Heart left ventricle (tissue), 16 donors: ENCODE data around the gene TSHZ1. TPM values are rescaled to one million over a fixed set of nuclear protein-coding genes. Genes with fewer than 3 reads are reported as not detected.

Experiments
- ATAC-seq, 4 donors: fragments of 200-7000 bp; cut with Tn5 transposase; one replicate each; pipeline ENCODE4 v1.9.1; 2020 to 2022; ENCODE audit warnings: moderate library complexity in 4 of 4, mild to moderate bottlenecking in 3 of 4, moderate number of reproducible peaks in 1 of 4
- DNase-seq, 5 donors: peaks; one replicate each; pipeline ENCODE4 v3.0.0-alpha.2; 2020
- H3K27ac ChIP-seq, 12 donors: fragments of 200-600 bp; sonication (generic) in 4 of 12; one replicate each; pipeline versions ENCODE4 v1.5.0 to v1.8.0; 2016 to 2022; ENCODE audit warnings: mild to moderate bottlenecking in 2 of 12
- H3K27me3 ChIP-seq, 9 donors: fragments of 200-600 bp; sonication (generic) in 2 of 9; one replicate each; pipeline versions ENCODE4 v1.5.1 to v1.8.0; 2016 to 2022; ENCODE audit warnings: mild to moderate bottlenecking in 3 of 9
- H3K36me3 ChIP-seq, 9 donors: fragments of 200-600 bp; sonication (generic) in 2 of 9; one replicate each; pipeline versions ENCODE4 v1.5.0 to v1.8.0; 2018 to 2022; ENCODE audit warnings: mild to moderate bottlenecking in 2 of 9
- H3K4me1 ChIP-seq, 12 donors: fragments of 200-600 bp; sonication (generic) in 4 of 12; one replicate each; pipeline versions ENCODE4 v1.5.0 to v1.8.0; 2016 to 2022; ENCODE audit warnings: mild to moderate bottlenecking in 3 of 12
- H3K4me3 ChIP-seq, 12 donors: fragments of 200-600 bp; sonication (generic) in 4 of 12; one replicate each; pipeline versions ENCODE4 v1.5.0 to v1.8.0; 2017 to 2022; ENCODE audit warnings: mild to moderate bottlenecking in 9 of 12, moderate library complexity in 4 of 12
- H3K9me3 ChIP-seq, 12 donors: fragments of 200-600 bp; sonication (generic) in 4 of 12; one replicate each; pipeline versions ENCODE4 v1.5.0 to v1.8.0; 2016 to 2022; ENCODE audit warnings: mild to moderate bottlenecking in 1 of 12
- CTCF ChIP-seq, 12 donors: fragments of 200-600 bp; sonication (generic) in 4 of 12; IDR thresholded peaks; one replicate each; pipeline versions ENCODE4 v1.5.0 to v1.8.0; 2018 to 2022; ENCODE audit warnings: antibody characterized with exemption in 12 of 12, mild to moderate bottlenecking in 5 of 12
- POLR2A ChIP-seq, 2 donors: fragments of 450-650 bp; IDR thresholded peaks; one replicate each; pipeline ENCODE4 v1.6.1; 2017; ENCODE audit warnings: antibody characterized with exemption in 2 of 2, mild to moderate bottlenecking in 2 of 2, moderate library complexity in 2 of 2
- WGBS, 4 donors: extraction: QIAGEN DNeasy Blood & Tissue Kit in 2 of 4; methylation state at CpG; one replicate each; pipeline versions ENCODE4 v1.1.5 to v1.1.7; 2013 to 2018; 5-methylcytosine and 5-hydroxymethylcytosine counted together
- intact Hi-C, 10 donors: fragments of 100-400 bp; cut with DNase I; formaldehyde crosslinking; loops; one replicate each; pipeline versions ENCODE4 v1.11.1 to v1.14.2; 2022
- polyA plus RNA-seq, 2 donors: library from polyadenylated mRNA; stranded (reverse); fragments of 200-250 nt; gene quantifications; one replicate each; pipeline ENCODE4 v1.2.3, GENCODE V29; 2013
- total RNA-seq, 9 donors: library from RNA; depleted of rRNA in 2 of 9; stranded (reverse); fragments of >200 nt in 2 of 9; fragmentation: NEBNext Ultra II Directional in 3 of 9; extraction: Animal tissue kit (Norgen Biotek cat#: 25700) in 3 of 9; gene quantifications; one replicate each; pipeline versions ENCODE4 v1.1.0 to v1.2.4, GENCODE V29; 2016 to 2023
- donor health status: ischemic (EF 13 %, LVEDD 7.1; RV severe dilation, severe dysfunction).
- donor health status: healthy with polysubstance abuse.
- donor health status: DM: no; HTN: yes; CAD: no.
- donor health status: DM: no; HTN: no; CAD: no.
- donor health status: ischemic (EF 25% LVEDD 6.9; RV normal size, moderate dysfunction).
- donor health status: ischemic (EF 25% LVEDD 5.7; RV mildly dilated, moderate dysfunction).
- donor health status: healthy.
- donor health status: DM: yes; HTN: yes; CAD: no.
- donor health status: ischemic (EF 35%, LVEDD 5.7; RV mildly dilated, moderate dysfunction).
- donor health status: nonischemic (EF 11% LVEDD 7.7; RV severe dilation, severe dysfunction).
- donor health status: DM: yes; HTN: yes; CAD: no.
- donor health status: PGD.
- donor health status: ischemic (EF 29% LVEDD 5.4; RV normal size, mild dysfunction).
- donor health status: nonischemic (EF 23%, LVEDD 6.1; RV moderate dilation, normal function).

Gene TSHZ1
- total and polyA plus RNA-seq, 11 donors = 7.5 to 27.9 (median 19.2) TPM

DNA sequence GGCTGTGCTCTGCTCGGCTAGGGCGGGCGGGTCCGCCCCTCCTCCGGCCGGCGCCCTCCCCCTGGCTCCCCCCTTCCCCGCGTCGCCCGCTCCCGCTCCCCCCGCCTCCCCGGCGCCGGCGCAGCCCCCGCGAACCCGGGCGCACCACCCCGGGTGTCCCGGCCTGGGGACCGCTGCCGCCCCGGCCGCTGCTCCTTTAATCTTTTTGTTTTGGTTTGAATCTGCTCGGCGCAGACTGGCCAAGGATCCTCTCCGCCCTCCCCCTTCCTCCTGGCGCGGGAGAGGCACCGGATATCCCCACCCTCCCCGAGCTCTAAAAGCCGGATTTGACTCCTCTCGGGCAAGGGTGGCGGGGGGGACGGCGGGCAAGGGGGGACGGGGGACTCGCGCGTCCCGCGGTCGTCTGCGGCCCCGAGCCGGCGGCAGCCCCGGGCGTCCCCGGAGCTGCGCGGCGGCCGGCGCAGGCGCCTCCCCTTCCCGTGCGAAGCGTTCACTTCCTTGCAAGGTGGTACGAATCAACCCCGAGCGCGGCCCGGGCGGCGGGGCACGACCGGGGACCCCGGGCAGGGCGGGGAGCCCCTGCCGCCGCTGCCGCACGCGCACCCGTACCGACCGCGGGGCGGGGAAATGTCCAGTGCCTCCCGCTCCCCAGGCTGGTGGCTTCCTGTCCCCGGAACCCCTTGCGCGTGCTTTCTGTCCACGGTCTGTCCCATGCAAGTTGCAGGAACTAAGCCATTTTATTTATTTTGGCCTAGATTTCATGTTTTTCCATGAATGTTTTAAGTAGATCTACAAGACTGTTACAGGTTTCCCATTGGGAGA lies 1.3 kb upstream of the TSHZ1 start, which contains the start of gene PTGR3:
TSS of gene PTGR3 (minus strand) at position 11 of the 822 bp plus-strand sequence. CDS start 81 bp downstream, outside the sequence.
- intact Hi-C loops = loop anchor here in 8 of 10 donors (2.0 to 10.0 kb wide), 11 partner anchors 37 to 612 kb away; partner anchors contain the start of gene ZNF407 (in 1 of the 8)

GRCh38 chr18:75209951-75210258 lies 692 bp upstream of the TSHZ1 start:
- Histone ChIP-seq H3K4me3 (peak overlapping the region; percentile 61 to 99 (median 96)), H3K4me1 (peaks cover 7 to 62% (median 52%) of the 10 kb centered on the region in 12 donors), H3K9me3 (no peaks in the 10 kb centered on the region), H3K27me3 (no peaks in the 10 kb centered on the region), H3K27ac (peak overlapping the region; percentile 96 to 100 (median 99)), H3K36me3 (no peaks in the 10 kb centered on the region)
- DNase-seq = no peak
- no peak for ATAC-seq
- no peak for TF ChIP-seq POLR2A (IDR thresholded peaks at IDR 0.05)
- no peak for TF ChIP-seq CTCF (IDR thresholded peaks at IDR 0.05)
- intact Hi-C loops = loop anchor here in 8 of 10 donors (2.0 to 10.0 kb wide), 14 partner anchors 37 to 613 kb away; partner anchors contain the start of gene ZNF407 (in 1 of the 8)
- 0 to 1% (median 1%) methylated on average over 8 of the region's 8 CpGs for WGBS, 4 donors

More for the DNA sequence above, 1.3 kb upstream of the TSHZ1 start, which contains the start of gene PTGR3:
- TF ChIP-seq CTCF (IDR thresholded peaks at IDR 0.05) (no peak), POLR2A (IDR thresholded peaks at IDR 0.05) (peak in 1 of 2 donors; percentile 56)
- Histone ChIP-seq H3K27me3 (no peaks in the 10 kb centered on the region), H3K36me3 (no peaks in the 10 kb centered on the region), H3K9me3 (no peaks in the 10 kb centered on the region), H3K4me1 (peaks cover 7 to 63% (median 53%) of the 10 kb centered on the region in 12 donors), H3K4me3 (peak within 1 kb of the TSS; percentile 61 to 99 (median 96)), H3K27ac (peak within 1 kb of the TSS; percentile 96 to 100 (median 99))
- 0 to 1% (median 0%) methylated on average over 44 to 88 of the region's 88 CpGs for WGBS, 4 donors
- DNase-seq (peak; percentile 92 to 94 (median 93)), ATAC-seq (peak; percentile 65 to 84 (median 75))

- H3K4me1 ChIP-seq = peaks cover 7 to 61% (median 47%) of the 10 kb centered on the region in 12 donors
- no peaks in the 10 kb centered on the region for H3K27me3 ChIP-seq
- DNase-seq = no peak
- no peaks in the 10 kb centered on the region for H3K9me3 ChIP-seq
- intact Hi-C loops = loop anchor here in 4 of 10 donors (2.0 to 10.0 kb wide), 4 partner anchors 36 to 246 kb away; no protein-coding TSS in a partner anchor
- TF ChIP-seq CTCF (IDR thresholded peaks at IDR 0.05) (no peak), POLR2A (IDR thresholded peaks at IDR 0.05) (no peak)
- 0 to 1% (median 0%) methylated on average over 31 to 64 of the region's 64 CpGs for WGBS, 4 donors
- peak overlapping the region; percentile 38 to 99 (median 96) for H3K4me3 ChIP-seq
- no peaks in the 10 kb centered on the region for H3K36me3 ChIP-seq
- no peak for ATAC-seq
- H3K27ac ChIP-seq = peak overlapping the region; percentile 96 to 100 (median 99)
Observed at GRCh38 chr18:75211002-75211621, 515 bp downstream of the TSHZ1 start.

- WGBS, 4 donors = 0% methylated on average over 2 to 66 of the region's 66 CpGs
- no peaks in the 10 kb centered on the region for H3K27me3 ChIP-seq
- H3K4me1 ChIP-seq = peaks cover 7 to 61% (median 46%) of the 10 kb centered on the region in 12 donors
- DNase-seq (peak in 1 of 5 donors; percentile 36), ATAC-seq (no peak)
- H3K27ac ChIP-seq = peak overlapping the region; percentile 76 to 91 (median 90)
- intact Hi-C loops = loop anchor here in 4 of 10 donors (2.0 to 10.0 kb wide), 4 partner anchors 36 to 246 kb away; no protein-coding TSS in a partner anchor
- H3K4me3 ChIP-seq = peak overlapping the region; percentile 63 to 95 (median 84)
- TF ChIP-seq CTCF (IDR thresholded peaks at IDR 0.05) (no peak), POLR2A (IDR thresholded peaks at IDR 0.05) (no peak)
- no peaks in the 10 kb centered on the region for H3K36me3 ChIP-seq
- no peaks in the 10 kb centered on the region for H3K9me3 ChIP-seq
Observed at GRCh38 chr18:75211626-75211952, 992 bp downstream of the TSHZ1 start.
